ENCODE data around the gene MOV10. TPM values are rescaled to one million over a fixed set of nuclear protein-coding genes. Genes with fewer than 3 reads are reported as not detected.
A peak's percentile ranks its signal among the peaks of the same experiment; 100 is the strongest.
"Not testable (repeated sequence)": the region's sequence is repeated elsewhere in the genome, so short reads cannot be mapped to it uniquely, and the experiment has no call there.

The MOV10 gene
- total RNA-seq, 4 donors from 2014 or later: 30.6 to 69.9 (median 43.8) TPM

GRCh38 chr1:112718691-112719418, 44.4 kb downstream of the MOV10 start:
- no peaks in the 10 kb centered on the region for H3K9me3 ChIP-seq
- H3K27ac ChIP-seq: no peak overlapping the region
- DNase-seq (ENCODE audit: low spot score in 2 of 2): peak; percentile 59 to 66
- WGBS, 2 donors: 12 to 27% methylated on average over 21 to 42 of the region's 44 CpGs
- peak overlapping the region in 2 of 4 donors; percentile 32 to 45 for H3K4me3 ChIP-seq
- H3K36me3 ChIP-seq: no peaks in the 10 kb centered on the region
- H3K4me1 ChIP-seq: peaks cover 0 to 48% (median 28%) of the 10 kb centered on the region in 4 donors
- TF ChIP-seq EP300 (IDR thresholded peaks at IDR 0.05) (no peak), CTCF (IDR thresholded peaks at IDR 0.05) (peak; percentile 86 to 92 (median 90))
- H3K27me3 ChIP-seq: peaks cover 0 to 4% of the 10 kb centered on the region in 2 donors

- Histone ChIP-seq H3K9me3 (no peaks in the 10 kb centered on the region), H3K4me3 (no peak overlapping the region), H3K4me1 (peaks cover 0 to 39% (median 20%) of the 10 kb centered on the region in 4 donors), H3K27ac (no peak overlapping the region), H3K27me3 (peaks cover 0 to 4% of the 10 kb centered on the region in 2 donors), H3K36me3 (no peaks in the 10 kb centered on the region)
- WGBS, 2 donors: 96 to 100% methylated on average over 2 of the region's 2 CpGs
- no peak for TF ChIP-seq POLR2A (IDR thresholded peaks at IDR 0.05)
- no peak for TF ChIP-seq CTCF (IDR thresholded peaks at IDR 0.05)
- TF ChIP-seq EP300 (IDR thresholded peaks at IDR 0.05): no peak
- no peak for DNase-seq (ENCODE audit: low spot score in 2 of 2)
These were observed 45.2 kb downstream of the MOV10 start for GRCh38 chr1:112719706-112720105.

GRCh38 chr1:112720800-112721199, 46.3 kb downstream of the MOV10 start:
- Histone ChIP-seq H3K4me1 (peaks cover 0 to 33% (median 18%) of the 10 kb centered on the region in 4 donors), H3K36me3 (no peaks in the 10 kb centered on the region), H3K9me3 (no peaks in the 10 kb centered on the region), H3K27me3 (peaks cover 0 to 4% of the 10 kb centered on the region in 2 donors), H3K27ac (no peak overlapping the region), H3K4me3 (no peak overlapping the region)
- TF ChIP-seq POLR2A (IDR thresholded peaks at IDR 0.05): no peak
- no peak for TF ChIP-seq EP300 (IDR thresholded peaks at IDR 0.05)
- no peak for TF ChIP-seq CTCF (IDR thresholded peaks at IDR 0.05)
- 73 to 80% methylated on average over 3 of the region's 3 CpGs for WGBS, 2 donors
- no peak for DNase-seq (ENCODE audit: low spot score in 2 of 2)

- H3K27me3 ChIP-seq; H3K9me3 ChIP-seq; H3K4me3 ChIP-seq; H3K36me3 ChIP-seq; DNase-seq (ENCODE audit: low spot score in 2 of 2); H3K27ac ChIP-seq: not testable (repeated sequence)
- WGBS, 2 donors: 92 to 93% methylated on average over 2 of the region's 2 CpGs
- peaks cover 0 to 28% (median 18%) of the 10 kb centered on the region in 4 donors for H3K4me1 ChIP-seq
These were observed 46.8 kb downstream of the MOV10 start for GRCh38 chr1:112721294-112721693.

GRCh38 chr1:112721966-112722524, 47.6 kb downstream of the MOV10 start:
- H3K36me3 ChIP-seq: no peaks in the 10 kb centered on the region
- peaks cover 0 to 4% of the 10 kb centered on the region in 2 donors for H3K27me3 ChIP-seq
- peaks cover 0 to 26% (median 18%) of the 10 kb centered on the region in 4 donors for H3K4me1 ChIP-seq
- 57 to 68% methylated on average over 9 of the region's 10 CpGs for WGBS, 2 donors
- no peak for DNase-seq (ENCODE audit: low spot score in 2 of 2)
- H3K27ac ChIP-seq: peak overlapping the region in 1 of 4 donors; percentile 48
- H3K4me3 ChIP-seq: no peak overlapping the region
- no peaks in the 10 kb centered on the region for H3K9me3 ChIP-seq
- no peak for TF ChIP-seq CTCF (IDR thresholded peaks at IDR 0.05)
